Activated T-cell treated with anti-CD3 and anti-CD28 coated beads, Interleukin-2, amount 50 U/mL, for 24 hours (primary cell): Measurements from ENCODE around the gene SPECC1L.

ENCODE experiments used
- DNase-seq: peaks from one replicate; pipeline ENCODE4 v3.0.0-alpha.2; 2020
- H3K27ac Mint-ChIP-seq: 2 replicates; pipeline ENCODE4 v1.8.0; 2020; ENCODE audit warnings: mild to moderate bottlenecking, mixed read lengths
- H3K27me3 Mint-ChIP-seq: 2 replicates; pipeline ENCODE4 v1.8.0; 2020; ENCODE audit warnings: mixed read lengths
- H3K36me3 Mint-ChIP-seq: 2 replicates; pipeline ENCODE4 v1.8.0; 2020; ENCODE audit warnings: low read depth, mixed read lengths
- H3K4me1 Mint-ChIP-seq: 2 replicates; pipeline ENCODE4 v1.8.0; 2020; ENCODE audit warnings: low read depth, mixed read lengths
- H3K4me3 Mint-ChIP-seq: 2 replicates; pipeline ENCODE4 v1.8.0; 2020; ENCODE audit warnings: mild to moderate bottlenecking, moderate library complexity, mixed read lengths
- H3K9me3 Mint-ChIP-seq: 2 replicates; pipeline ENCODE4 v1.8.0; 2020; ENCODE audit warnings: mixed read lengths

Gene SPECC1L

GRCh38 chr22:24406322-24407277, 136.0 kb downstream of the SPECC1L start:
- H3K36me3 Mint-ChIP-seq, result peaks cover 60% of the 10 kb centered on the region
- no peak for DNase-seq
- H3K27ac Mint-ChIP-seq, result peak overlapping the region; percentile 77
- H3K4me3 Mint-ChIP-seq, result no peak overlapping the region
- H3K27me3 Mint-ChIP-seq, result no peaks in the 10 kb centered on the region
- H3K9me3 Mint-ChIP-seq, result no peaks in the 10 kb centered on the region
- H3K4me1 Mint-ChIP-seq, result peaks cover 54% of the 10 kb centered on the region

- H3K36me3 Mint-ChIP-seq, result peaks cover 61% of the 10 kb centered on the region
- no peaks in the 10 kb centered on the region for H3K9me3 Mint-ChIP-seq
- no peak overlapping the region for H3K4me3 Mint-ChIP-seq
- H3K27me3 Mint-ChIP-seq, result no peaks in the 10 kb centered on the region
- H3K4me1 Mint-ChIP-seq, result peaks cover 49% of the 10 kb centered on the region
- no peak for DNase-seq
- H3K27ac Mint-ChIP-seq, result peak overlapping the region; percentile 77
Measured at GRCh38 chr22:24407278-24407665, 136.6 kb downstream of the SPECC1L start.

- Mint-ChIP-seq H3K27me3 (no peaks in the 10 kb centered on the region), H3K9me3 (no peaks in the 10 kb centered on the region), H3K4me1 (peaks cover 43% of the 10 kb centered on the region), H3K27ac (peak overlapping the region; percentile 55), H3K36me3 (peaks cover 61% of the 10 kb centered on the region), H3K4me3 (no peak overlapping the region)
- no peak for DNase-seq
Measured at GRCh38 chr22:24407884-24408283, 137.3 kb downstream of the SPECC1L start.

GRCh38 chr22:24408630-24409029, 138.0 kb downstream of the SPECC1L start:
- Mint-ChIP-seq H3K27ac (no peak overlapping the region), H3K9me3 (no peaks in the 10 kb centered on the region), H3K27me3 (no peaks in the 10 kb centered on the region), H3K36me3 (peaks cover 63% of the 10 kb centered on the region), H3K4me3 (no peak overlapping the region), H3K4me1 (peaks cover 41% of the 10 kb centered on the region)
- DNase-seq, result no peak

- H3K9me3 Mint-ChIP-seq, result no peaks in the 10 kb centered on the region
- H3K4me1 Mint-ChIP-seq, result peaks cover 41% of the 10 kb centered on the region
- peak overlapping the region; percentile 81 for H3K27ac Mint-ChIP-seq
- no peak overlapping the region for H3K4me3 Mint-ChIP-seq
- peaks cover 63% of the 10 kb centered on the region for H3K36me3 Mint-ChIP-seq
- H3K27me3 Mint-ChIP-seq, result no peaks in the 10 kb centered on the region
- no peak for DNase-seq
Measured at GRCh38 chr22:24409707-24410106, 139.1 kb downstream of the SPECC1L start.

GRCh38 chr22:24410110-24410856, 139.7 kb downstream of the SPECC1L start:
- peaks cover 63% of the 10 kb centered on the region for H3K36me3 Mint-ChIP-seq
- H3K27me3 Mint-ChIP-seq, result no peaks in the 10 kb centered on the region
- no peaks in the 10 kb centered on the region for H3K9me3 Mint-ChIP-seq
- DNase-seq, result no peak
- H3K27ac Mint-ChIP-seq, result peak overlapping the region; percentile 81
- H3K4me3 Mint-ChIP-seq, result no peak overlapping the region
- peaks cover 41% of the 10 kb centered on the region for H3K4me1 Mint-ChIP-seq

- Mint-ChIP-seq H3K27me3 (no peaks in the 10 kb centered on the region), H3K4me1 (peaks cover 35% of the 10 kb centered on the region), H3K4me3 (no peak overlapping the region), H3K36me3 (peaks cover 66% of the 10 kb centered on the region), H3K9me3 (no peaks in the 10 kb centered on the region), H3K27ac (peak overlapping the region; percentile 59)
- DNase-seq, result no peak
Measured at GRCh38 chr22:24411256-24412004, 140.8 kb downstream of the SPECC1L start.

GRCh38 chr22:24412274-24412673, 141.6 kb downstream of the SPECC1L start:
- no peaks in the 10 kb centered on the region for H3K27me3 Mint-ChIP-seq
- peak overlapping the region; percentile 15 for H3K27ac Mint-ChIP-seq
- no peaks in the 10 kb centered on the region for H3K9me3 Mint-ChIP-seq
- DNase-seq, result no peak
- H3K36me3 Mint-ChIP-seq, result peaks cover 66% of the 10 kb centered on the region
- H3K4me1 Mint-ChIP-seq, result peaks cover 26% of the 10 kb centered on the region
- no peak overlapping the region for H3K4me3 Mint-ChIP-seq

- no peaks in the 10 kb centered on the region for H3K27me3 Mint-ChIP-seq
- no peak for DNase-seq
- H3K4me3 Mint-ChIP-seq, result no peak overlapping the region
- H3K9me3 Mint-ChIP-seq, result no peaks in the 10 kb centered on the region
- peaks cover 59% of the 10 kb centered on the region for H3K36me3 Mint-ChIP-seq
- H3K27ac Mint-ChIP-seq, result peak overlapping the region; percentile 26
- peaks cover 20% of the 10 kb centered on the region for H3K4me1 Mint-ChIP-seq
Measured at GRCh38 chr22:24413271-24413670, 142.6 kb downstream of the SPECC1L start.

GRCh38 chr22:24413736-24414385, 143.2 kb downstream of the SPECC1L start:
- Mint-ChIP-seq H3K27me3 (no peaks in the 10 kb centered on the region), H3K27ac (peak overlapping the region; percentile 11), H3K4me1 (peaks cover 15% of the 10 kb centered on the region), H3K36me3 (peaks cover 59% of the 10 kb centered on the region), H3K4me3 (no peak overlapping the region), H3K9me3 (no peaks in the 10 kb centered on the region)
- no peak for DNase-seq

- H3K4me1 Mint-ChIP-seq, result peaks cover 12% of the 10 kb centered on the region
- peaks cover 59% of the 10 kb centered on the region for H3K36me3 Mint-ChIP-seq
- DNase-seq, result no peak
- H3K9me3 Mint-ChIP-seq, result no peaks in the 10 kb centered on the region
- no peaks in the 10 kb centered on the region for H3K27me3 Mint-ChIP-seq
- H3K27ac Mint-ChIP-seq, result no peak overlapping the region
- H3K4me3 Mint-ChIP-seq, result no peak overlapping the region
Measured at GRCh38 chr22:24414523-24414922, 143.9 kb downstream of the SPECC1L start.

GRCh38 chr22:24414984-24415945, 144.6 kb downstream of the SPECC1L start:
- Mint-ChIP-seq H3K4me1 (peaks cover 5% of the 10 kb centered on the region), H3K4me3 (no peak overlapping the region), H3K27ac (peak overlapping the region; percentile 63), H3K36me3 (peaks cover 59% of the 10 kb centered on the region), H3K27me3 (no peaks in the 10 kb centered on the region), H3K9me3 (no peaks in the 10 kb centered on the region)
- no peak for DNase-seq

GRCh38 chr22:24416095-24416494, 145.5 kb downstream of the SPECC1L start:
- H3K9me3 Mint-ChIP-seq, result no peaks in the 10 kb centered on the region
- H3K4me3 Mint-ChIP-seq, result no peak overlapping the region
- no peaks in the 10 kb centered on the region for H3K4me1 Mint-ChIP-seq
- no peaks in the 10 kb centered on the region for H3K27me3 Mint-ChIP-seq
- H3K36me3 Mint-ChIP-seq, result peaks cover 55% of the 10 kb centered on the region
- no peak for DNase-seq
- H3K27ac Mint-ChIP-seq, result no peak overlapping the region
